ENCODE measurements around the gene ZDHHC7.

Gene ZDHHC7

GRCh38 chr16:84929421-84930297 is 81.7 kb downstream of the ZDHHC7 start:
- TF ChIP-seq, protein P1, sequence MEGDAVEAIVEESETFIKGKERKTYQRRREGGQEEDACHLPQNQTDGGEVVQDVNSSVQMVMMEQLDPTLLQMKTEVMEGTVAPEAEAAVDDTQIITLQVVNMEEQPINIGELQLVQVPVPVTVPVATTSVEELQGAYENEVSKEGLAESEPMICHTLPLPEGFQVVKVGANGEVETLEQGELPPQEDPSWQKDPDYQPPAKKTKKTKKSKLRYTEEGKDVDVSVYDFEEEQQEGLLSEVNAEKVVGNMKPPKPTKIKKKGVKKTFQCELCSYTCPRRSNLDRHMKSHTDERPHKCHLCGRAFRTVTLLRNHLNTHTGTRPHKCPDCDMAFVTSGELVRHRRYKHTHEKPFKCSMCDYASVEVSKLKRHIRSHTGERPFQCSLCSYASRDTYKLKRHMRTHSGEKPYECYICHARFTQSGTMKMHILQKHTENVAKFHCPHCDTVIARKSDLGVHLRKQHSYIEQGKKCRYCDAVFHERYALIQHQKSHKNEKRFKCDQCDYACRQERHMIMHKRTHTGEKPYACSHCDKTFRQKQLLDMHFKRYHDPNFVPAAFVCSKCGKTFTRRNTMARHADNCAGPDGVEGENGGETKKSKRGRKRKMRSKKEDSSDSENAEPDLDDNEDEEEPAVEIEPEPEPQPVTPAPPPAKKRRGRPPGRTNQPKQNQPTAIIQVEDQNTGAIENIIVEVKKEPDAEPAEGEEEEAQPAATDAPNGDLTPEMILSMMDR (IDR thresholded peaks at IDR 0.05; ENCODE audit: extremely low read depth, insufficient read depth, missing control alignments), result no peak
- in situ Hi-C loops (cut with MboI; ENCODE audit: low pct_unique_long_range_greater_than_20kb, low sequenced_read_pairs, unreplicated experiment), result no loop called here

GRCh38 chr16:84928679-84929420 is 82.5 kb downstream of the ZDHHC7 start:
- TF ChIP-seq, protein P1 (IDR thresholded peaks at IDR 0.05; ENCODE audit: extremely low read depth, insufficient read depth, missing control alignments), result no peak
- no peak for DNase-seq (ENCODE audit: low spot score)
- in situ Hi-C loops (cut with MboI; ENCODE audit: low pct_unique_long_range_greater_than_20kb, low sequenced_read_pairs, unreplicated experiment), result no loop called here

More at GRCh38 chr16:84929421-84930297, 81.7 kb downstream of the ZDHHC7 start:
- no peak for DNase-seq (ENCODE audit: low spot score)

- in situ Hi-C loops (cut with MboI; ENCODE audit: low pct_unique_long_range_greater_than_20kb, low sequenced_read_pairs, unreplicated experiment), result no loop called here
- TF ChIP-seq, protein P1 (IDR thresholded peaks at IDR 0.05; ENCODE audit: extremely low read depth, insufficient read depth, missing control alignments), result no peak
- DNase-seq (ENCODE audit: low spot score), result no peak
Observed at GRCh38 chr16:84927621-84928591, 83.4 kb downstream of the ZDHHC7 start.

DNA sequence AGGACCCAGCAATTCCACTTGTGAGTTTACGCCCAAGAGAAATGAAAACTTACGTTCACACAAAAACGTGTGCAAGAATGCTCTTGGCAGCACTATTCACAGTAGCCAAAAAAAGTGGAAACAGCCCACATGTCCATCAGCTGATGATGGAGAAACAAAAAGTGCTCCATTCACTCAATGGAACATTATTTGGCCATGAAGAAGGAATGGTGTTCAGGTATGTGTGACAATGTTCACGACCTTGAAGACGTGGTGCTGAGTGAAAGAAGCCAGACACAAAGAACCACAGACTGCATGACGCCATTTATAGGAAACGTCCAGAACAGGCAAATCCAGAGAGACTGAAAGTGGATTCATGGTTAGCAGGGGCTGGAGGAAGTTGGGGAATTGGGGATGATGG is 84.9 kb downstream of the ZDHHC7 start:
- in situ Hi-C loops (cut with MboI; ENCODE audit: low pct_unique_long_range_greater_than_20kb, low sequenced_read_pairs, unreplicated experiment), result no loop called here
- TF ChIP-seq, protein P1 (IDR thresholded peaks at IDR 0.05; ENCODE audit: extremely low read depth, insufficient read depth, missing control alignments), result no peak
- DNase-seq (ENCODE audit: low spot score), result no peak

DNA sequence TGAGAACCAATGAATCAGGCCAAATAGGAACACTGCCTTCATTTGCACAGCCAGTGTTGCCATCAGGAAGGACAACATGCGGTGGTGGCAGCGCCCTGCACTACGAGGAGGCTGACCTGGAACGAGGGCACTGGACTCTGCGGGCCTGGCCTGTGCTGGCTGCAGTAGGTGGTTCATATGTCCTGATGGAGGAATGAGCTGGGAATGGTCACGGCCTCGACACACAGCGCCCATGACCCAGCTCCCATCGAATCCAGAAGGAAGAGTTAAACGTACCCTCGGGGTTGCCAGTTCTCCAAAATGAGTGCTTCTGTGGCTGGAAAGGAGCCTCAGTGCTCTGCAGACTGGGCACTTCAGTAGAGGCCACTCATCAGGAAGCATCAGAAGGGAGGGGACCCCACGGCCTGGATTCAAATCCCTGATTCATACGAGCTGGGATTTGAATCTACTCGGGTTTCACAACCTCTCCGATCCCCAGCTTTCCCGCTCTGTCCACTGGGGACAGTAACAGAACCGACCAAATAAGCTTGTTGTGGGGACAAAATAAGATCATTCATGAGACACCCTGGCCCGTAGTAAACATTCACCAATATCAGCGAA is 85.5 kb downstream of the ZDHHC7 start:
- in situ Hi-C loops (cut with MboI; ENCODE audit: low pct_unique_long_range_greater_than_20kb, low sequenced_read_pairs, unreplicated experiment), result no loop called here
- TF ChIP-seq, protein P1 (IDR thresholded peaks at IDR 0.05; ENCODE audit: extremely low read depth, insufficient read depth, missing control alignments), result no peak

More for the DNA sequence above, 85.5 kb downstream of the ZDHHC7 start:
- no peak for DNase-seq (ENCODE audit: low spot score)

Measured in GM13977 (cell line).